HepG2 (cell line): ENCODE data around the gene ZNF75A. TPM values are rescaled to one million over a fixed set of nuclear protein-coding genes. Genes with fewer than 3 reads are reported as not detected.

Experiments
- CC2D1A ChIP-seq: sonication (generic); formaldehyde crosslinking; IDR thresholded peaks from 2 replicates; pipeline ENCODE4 v1.8.1; 2023; ENCODE audit warnings: mild to moderate bottlenecking, missing genetic modification reagents
- ETV6 ChIP-seq: sonication (generic); formaldehyde crosslinking; conservative IDR thresholded peaks from 2 replicates; pipeline ENCODE4 v1.4.0; 2020; ENCODE audit warnings: missing genetic modification reagents
- GPBP1L1 ChIP-seq: sonication (generic); formaldehyde crosslinking; IDR thresholded peaks from 2 replicates; pipeline ENCODE4 v1.5.0; 2020; ENCODE audit warnings: mild to moderate bottlenecking, missing genetic modification reagents
- PAXIP1 ChIP-seq: sonication (generic); formaldehyde crosslinking; conservative IDR thresholded peaks from 2 replicates; pipeline ENCODE4 v1.4.0; 2020; ENCODE audit warnings: mild to moderate bottlenecking, missing genetic modification reagents, moderate library complexity
- RFX1 ChIP-seq: fragments of 450-650 bp; IDR thresholded peaks from 2 replicates; pipeline ENCODE4 v1.6.1; 2017
- SNAPC4 ChIP-seq: sonication (generic); formaldehyde crosslinking; IDR thresholded peaks from 2 replicates; pipeline ENCODE4 v1.4.0; 2020; ENCODE audit warnings: mild to moderate bottlenecking, missing genetic modification reagents
- TBX2 ChIP-seq: sonication (generic); formaldehyde crosslinking; IDR thresholded peaks from 2 replicates; pipeline ENCODE4 v1.5.0; 2020; ENCODE audit warnings: missing genetic modification reagents, mild to moderate bottlenecking, borderline replicate concordance
- ZKSCAN5 ChIP-seq: sonication (generic); formaldehyde crosslinking; IDR thresholded peaks from 2 replicates; pipeline ENCODE4 v1.5.1; 2020; ENCODE audit warnings: mild to moderate bottlenecking, missing genetic modification reagents
- ZNF432 ChIP-seq: sonication (generic); formaldehyde crosslinking; IDR thresholded peaks from 2 replicates; pipeline ENCODE4 v1.5.0; 2020; ENCODE audit warnings: missing genetic modification reagents, mild to moderate bottlenecking, borderline replicate concordance
- ZNF574 ChIP-seq: sonication (generic); formaldehyde crosslinking; IDR thresholded peaks from 2 replicates; pipeline ENCODE4 v1.4.0; 2020; ENCODE audit warnings: missing genetic modification reagents
- ZNF580 ChIP-seq: IDR thresholded peaks from 2 replicates; pipeline ENCODE4 v1.6.1; 2016; ENCODE audit warnings: low read depth, borderline replicate concordance
- ZNF678 ChIP-seq: sonication (generic); formaldehyde crosslinking; IDR thresholded peaks from 2 replicates; pipeline ENCODE4 v1.4.0; 2020; ENCODE audit warnings: mild to moderate bottlenecking, missing genetic modification reagents
- ZNF704 ChIP-seq: sonication (generic); formaldehyde crosslinking; IDR thresholded peaks from 2 replicates; pipeline ENCODE4 v1.8.1; 2023; ENCODE audit warnings: mild to moderate bottlenecking, inconsistent platforms, moderate library complexity, missing genetic modification reagents, borderline replicate concordance
- ZSCAN12 ChIP-seq: sonication (generic); formaldehyde crosslinking; IDR thresholded peaks from 2 replicates; pipeline ENCODE4 v1.9.0; 2021; ENCODE audit warnings: mild to moderate bottlenecking, missing genetic modification reagents
- ZSCAN22 ChIP-seq: sonication (generic); formaldehyde crosslinking; IDR thresholded peaks from 2 replicates; pipeline ENCODE4 v1.4.0; 2020; ENCODE audit warnings: mild to moderate bottlenecking, missing genetic modification reagents
- polyA plus RNA-seq, 8 experiments: library from polyadenylated mRNA; depleted of rRNA in 3 of 8; stranded (reverse) in 7 of 8; unstranded in 1 of 8; fragments of >200 nt; fragmentation: Illumina TruSeq in 4 of 8; extraction: Trizol in 4 of 8; gene quantifications; 2 replicates each; pipeline versions ENCODE4 v1.2.1 to v1.2.3, GENCODE V29; 2011 to 2016; ENCODE audit warnings: low read depth in 4 of 8, missing spikeins in 1 of 8, mixed read lengths in 1 of 8; ENCODE audit not compliant: insufficient read depth in 1 of 8
- total RNA-seq, 5 experiments: library from RNA; depleted of rRNA; stranded (reverse); fragments of >200 nt; fragmentation: Illumina TruSeq; extraction: Trizol; gene quantifications; 2 replicates each; pipeline ENCODE4 v1.2.3, GENCODE V29; 2016; ENCODE audit warnings: low read depth in 1 of 5

ZNF75A gene
- total and polyA plus RNA-seq, 2 of the 13 experiments (the other 11 are each of a cell fraction or from before 2014, with no cell fraction given), result 1.4 to 2.1 TPM

- TF ChIP-seq ZNF580 (CRISPR knock-in tag) (no peak), RFX1 (no peak), ZKSCAN5 (CRISPR knock-in tag) (no peak), SNAPC4 (no peak), ZNF678 (no peak), TBX2 (CRISPR knock-in tag) (no peak), ETV6 (CRISPR knock-in tag) (no peak), ZNF704 (no peak), GPBP1L1 (CRISPR knock-in tag) (no peak), ZNF432 (CRISPR knock-in tag) (no peak), ZSCAN22 (CRISPR knock-in tag) (no peak), CC2D1A (CRISPR knock-in tag) (no peak), ZNF574 (CRISPR knock-in tag) (peak; percentile 93), PAXIP1 (CRISPR knock-in tag) (0 out of 2 replicates have a peak, but pooled peaks have one; percentile 17), ZSCAN12 (CRISPR knock-in tag) (no peak)
Measured at GRCh38 chr16:3364774-3365427, 59.6 kb downstream of the ZNF75A start (continued).
